ENCODE data around the gene ATP10A. TPM values are rescaled to one million over a fixed set of nuclear protein-coding genes. Genes with fewer than 3 reads are reported as not detected.

The ATP10A gene
- total RNA-seq, 1 experiment from 2014 or later: not detected

GRCh38 chr15:25897658-25898057 lies 34.5 kb upstream of the ATP10A start:
- Mint-ChIP-seq H3K4me1 (ENCODE audit: low read depth, unreplicated experiment) (peaks cover 16% of the 10 kb centered on the region), H3K4me3 (ENCODE audit: unreplicated experiment) (no peak overlapping the region), H3K36me3 (ENCODE audit: insufficient read depth, unreplicated experiment) (no peaks in the 10 kb centered on the region), H3K27ac (ENCODE audit: unreplicated experiment) (no peak overlapping the region), H3K9me3 (ENCODE audit: unreplicated experiment) (no peaks in the 10 kb centered on the region), H3K27me3 (ENCODE audit: insufficient read depth, unreplicated experiment) (no peaks in the 10 kb centered on the region)
- ChIA-PET CTCF (interaction anchor here (0.7 kb wide), 1 partner anchor 154 kb away, joined by 3 read pairs; no protein-coding TSS in a partner anchor), POLR2A (no interaction called here)
- Histone ChIP-seq H3K4me1 (peaks cover 26% of the 10 kb centered on the region), H3K27me3 (replicated peaks; ENCODE audit: control insufficient read depth, insufficient read depth, low read length) (no peaks in the 10 kb centered on the region), H3K9me3 (0 out of 2 replicates have a peak, but pooled peaks cover 3% of the 10 kb centered on the region), H3K36me3 (ENCODE audit: control insufficient read depth, insufficient read depth, low read length) (no peaks in the 10 kb centered on the region), H3K4me3 (ENCODE audit: low read depth, low read length) (no peak overlapping the region)
- intact Hi-C loops (cut with micrococcal nuclease; ENCODE audit: unreplicated experiment): loop anchor here (5.0 kb wide), 1 partner anchor 45 kb away; no protein-coding TSS in a partner anchor
- BruUV-seq (replicated peaks): no TSS peak
- TF ChIP-seq, protein P1, sequence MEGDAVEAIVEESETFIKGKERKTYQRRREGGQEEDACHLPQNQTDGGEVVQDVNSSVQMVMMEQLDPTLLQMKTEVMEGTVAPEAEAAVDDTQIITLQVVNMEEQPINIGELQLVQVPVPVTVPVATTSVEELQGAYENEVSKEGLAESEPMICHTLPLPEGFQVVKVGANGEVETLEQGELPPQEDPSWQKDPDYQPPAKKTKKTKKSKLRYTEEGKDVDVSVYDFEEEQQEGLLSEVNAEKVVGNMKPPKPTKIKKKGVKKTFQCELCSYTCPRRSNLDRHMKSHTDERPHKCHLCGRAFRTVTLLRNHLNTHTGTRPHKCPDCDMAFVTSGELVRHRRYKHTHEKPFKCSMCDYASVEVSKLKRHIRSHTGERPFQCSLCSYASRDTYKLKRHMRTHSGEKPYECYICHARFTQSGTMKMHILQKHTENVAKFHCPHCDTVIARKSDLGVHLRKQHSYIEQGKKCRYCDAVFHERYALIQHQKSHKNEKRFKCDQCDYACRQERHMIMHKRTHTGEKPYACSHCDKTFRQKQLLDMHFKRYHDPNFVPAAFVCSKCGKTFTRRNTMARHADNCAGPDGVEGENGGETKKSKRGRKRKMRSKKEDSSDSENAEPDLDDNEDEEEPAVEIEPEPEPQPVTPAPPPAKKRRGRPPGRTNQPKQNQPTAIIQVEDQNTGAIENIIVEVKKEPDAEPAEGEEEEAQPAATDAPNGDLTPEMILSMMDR (IDR thresholded peaks at IDR 0.05; ENCODE audit: insufficient read depth in 1 of 2, low read depth in 1 of 2, low read length in 1 of 2, severe bottlenecking in 1 of 2, unreplicated experiment in 1 of 2): no peak
- DNase-seq: no peak

- Mint-ChIP-seq H3K4me1 (ENCODE audit: low read depth, unreplicated experiment) (peaks cover 22% of the 10 kb centered on the region), H3K27ac (ENCODE audit: unreplicated experiment) (no peak overlapping the region), H3K4me3 (ENCODE audit: unreplicated experiment) (no peak overlapping the region), H3K27me3 (ENCODE audit: insufficient read depth, unreplicated experiment) (no peaks in the 10 kb centered on the region), H3K9me3 (ENCODE audit: unreplicated experiment) (no peaks in the 10 kb centered on the region), H3K36me3 (ENCODE audit: insufficient read depth, unreplicated experiment) (peaks cover 4% of the 10 kb centered on the region)
- H3K9me3 ChIP-seq: 0 out of 2 replicates have a peak, but pooled peaks cover 3% of the 10 kb centered on the region
- H3K27me3 ChIP-seq (replicated peaks; ENCODE audit: control insufficient read depth, insufficient read depth, low read length): no peaks in the 10 kb centered on the region
- TF ChIP-seq, protein P1 (IDR thresholded peaks at IDR 0.05; ENCODE audit: insufficient read depth in 1 of 2, low read depth in 1 of 2, low read length in 1 of 2, severe bottlenecking in 1 of 2, unreplicated experiment in 1 of 2): no peak
- peaks cover 26% of the 10 kb centered on the region for H3K4me1 ChIP-seq
- intact Hi-C loops (cut with micrococcal nuclease; ENCODE audit: unreplicated experiment): loop anchor here (2.0 kb wide), 1 partner anchor 14 kb away; no protein-coding TSS in a partner anchor
- no peaks in the 10 kb centered on the region for H3K36me3 ChIP-seq (ENCODE audit: control insufficient read depth, insufficient read depth, low read length)
- BruUV-seq (replicated peaks): no TSS peak
- no peak overlapping the region for H3K4me3 ChIP-seq (ENCODE audit: low read depth, low read length)
- POLR2A ChIA-PET: no interaction called here
- CTCF ChIA-PET: no interaction called here
- no peak for DNase-seq
Measured at GRCh38 chr15:25894371-25894902, 31.3 kb upstream of the ATP10A start.

GRCh38 chr15:25893596-25893995 lies 30.5 kb upstream of the ATP10A start:
- Mint-ChIP-seq H3K27me3 (ENCODE audit: insufficient read depth, unreplicated experiment) (no peaks in the 10 kb centered on the region), H3K4me1 (ENCODE audit: low read depth, unreplicated experiment) (peaks cover 22% of the 10 kb centered on the region), H3K27ac (ENCODE audit: unreplicated experiment) (no peak overlapping the region), H3K36me3 (ENCODE audit: insufficient read depth, unreplicated experiment) (peaks cover 4% of the 10 kb centered on the region), H3K9me3 (ENCODE audit: unreplicated experiment) (no peaks in the 10 kb centered on the region), H3K4me3 (ENCODE audit: unreplicated experiment) (no peak overlapping the region)
- BruUV-seq (replicated peaks): no TSS peak
- TF ChIP-seq, protein P1 (IDR thresholded peaks at IDR 0.05; ENCODE audit: insufficient read depth in 1 of 2, low read depth in 1 of 2, low read length in 1 of 2, severe bottlenecking in 1 of 2, unreplicated experiment in 1 of 2): no peak
- Histone ChIP-seq H3K27me3 (replicated peaks; ENCODE audit: control insufficient read depth, insufficient read depth, low read length) (no peaks in the 10 kb centered on the region), H3K4me3 (ENCODE audit: low read depth, low read length) (no peak overlapping the region), H3K4me1 (peaks cover 26% of the 10 kb centered on the region), H3K9me3 (0 out of 2 replicates have a peak, but pooled peaks cover 3% of the 10 kb centered on the region), H3K36me3 (ENCODE audit: control insufficient read depth, insufficient read depth, low read length) (no peaks in the 10 kb centered on the region)
- intact Hi-C loops (cut with micrococcal nuclease; ENCODE audit: unreplicated experiment): no loop called here
- ChIA-PET POLR2A (no interaction called here), CTCF (no interaction called here)
- DNase-seq: no peak

Data from Caco-2 (cell line).